HL-60 (cell line): ENCODE measurements around the gene EFNA5.

ENCODE experiments used
- DNase-seq, 2 experiments: peaks; one replicate each; pipeline ENCODE4 v3.0.0-alpha.2; 2010 to 2020; ENCODE audit warnings: low read depth in 1 of 2, low spot score in 1 of 2
- H3K27ac ChIP-seq: fragments of 250-450 bp; sonication (Bioruptor Pico); replicated peaks from 2 replicates; pipeline ENCODE4 v1.5.1; 2020; ENCODE audit warnings: mild to moderate bottlenecking, moderate library complexity
- H3K27me3 ChIP-seq: fragments of 250-450 bp; sonication (Bioruptor Pico); 2 replicates; pipeline ENCODE4 v1.5.1; 2021; ENCODE audit warnings: mild to moderate bottlenecking, moderate library complexity; ENCODE audit not compliant: insufficient read depth, poor library complexity, severe bottlenecking
- H3K4me3 ChIP-seq: replicated peaks from 2 replicates; pipeline ENCODE4 v1.5.1; 2011; ENCODE audit warnings: mild to moderate bottlenecking, control low read depth, low read length; ENCODE audit not compliant: insufficient read depth
- GABPA ChIP-seq: IDR thresholded peaks from 2 replicates; pipeline ENCODE4 v1.6.1; 2012; ENCODE audit warnings: low read depth
- POLR2AphosphoS5 ChIP-seq: IDR thresholded peaks from 2 replicates; pipeline ENCODE4 v1.6.1; 2012; ENCODE audit warnings: low read depth
- SPI1 ChIP-seq: IDR thresholded peaks from 2 replicates; pipeline ENCODE4 v1.6.1; 2012; ENCODE audit warnings: low read depth, mild to moderate bottlenecking, borderline replicate concordance
- TF ChIP-seq, protein P1 (sequence below): IDR thresholded peaks from 2 replicates; pipeline ENCODE4 v1.6.1; 2012; ENCODE audit warnings: low read depth; ENCODE audit not compliant: insufficient replicate concordance
- TF ChIP-seq, protein P2 (sequence below): IDR thresholded peaks from one replicate; pipeline ENCODE4 v1.5.1; 2011; ENCODE audit warnings: low read length, control low read depth, inconsistent platforms; ENCODE audit not compliant: insufficient read depth

EFNA5 gene

DNA sequence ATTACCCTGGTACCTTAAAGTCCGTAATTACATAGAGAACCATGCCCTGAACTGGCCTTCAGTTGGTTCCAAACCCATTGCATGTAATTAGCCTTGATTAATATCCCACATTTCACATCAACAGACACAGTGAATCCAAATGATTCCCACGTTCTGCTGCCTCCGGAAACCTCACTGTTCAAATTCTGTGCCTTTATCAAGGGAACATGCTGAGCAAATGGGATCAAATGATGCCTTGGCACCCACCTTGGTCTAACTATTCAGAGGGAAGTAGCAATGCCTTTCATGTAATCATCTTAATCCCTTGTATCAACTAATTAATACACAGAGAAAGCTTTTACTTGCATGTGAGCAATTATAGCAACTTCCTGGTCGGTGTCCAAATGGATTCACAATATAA is 100.6 kb downstream of the EFNA5 start:
- Histone ChIP-seq H3K27me3 (no peaks in the 10 kb centered on the region), H3K27ac (no peak overlapping the region), H3K4me3 (no peak overlapping the region)
- DNase-seq, result no peak
- TF ChIP-seq GABPA, result no peak
- TF ChIP-seq SPI1, result no peak
- no peak for TF ChIP-seq POLR2AphosphoS5
- TF ChIP-seq, protein P1, sequence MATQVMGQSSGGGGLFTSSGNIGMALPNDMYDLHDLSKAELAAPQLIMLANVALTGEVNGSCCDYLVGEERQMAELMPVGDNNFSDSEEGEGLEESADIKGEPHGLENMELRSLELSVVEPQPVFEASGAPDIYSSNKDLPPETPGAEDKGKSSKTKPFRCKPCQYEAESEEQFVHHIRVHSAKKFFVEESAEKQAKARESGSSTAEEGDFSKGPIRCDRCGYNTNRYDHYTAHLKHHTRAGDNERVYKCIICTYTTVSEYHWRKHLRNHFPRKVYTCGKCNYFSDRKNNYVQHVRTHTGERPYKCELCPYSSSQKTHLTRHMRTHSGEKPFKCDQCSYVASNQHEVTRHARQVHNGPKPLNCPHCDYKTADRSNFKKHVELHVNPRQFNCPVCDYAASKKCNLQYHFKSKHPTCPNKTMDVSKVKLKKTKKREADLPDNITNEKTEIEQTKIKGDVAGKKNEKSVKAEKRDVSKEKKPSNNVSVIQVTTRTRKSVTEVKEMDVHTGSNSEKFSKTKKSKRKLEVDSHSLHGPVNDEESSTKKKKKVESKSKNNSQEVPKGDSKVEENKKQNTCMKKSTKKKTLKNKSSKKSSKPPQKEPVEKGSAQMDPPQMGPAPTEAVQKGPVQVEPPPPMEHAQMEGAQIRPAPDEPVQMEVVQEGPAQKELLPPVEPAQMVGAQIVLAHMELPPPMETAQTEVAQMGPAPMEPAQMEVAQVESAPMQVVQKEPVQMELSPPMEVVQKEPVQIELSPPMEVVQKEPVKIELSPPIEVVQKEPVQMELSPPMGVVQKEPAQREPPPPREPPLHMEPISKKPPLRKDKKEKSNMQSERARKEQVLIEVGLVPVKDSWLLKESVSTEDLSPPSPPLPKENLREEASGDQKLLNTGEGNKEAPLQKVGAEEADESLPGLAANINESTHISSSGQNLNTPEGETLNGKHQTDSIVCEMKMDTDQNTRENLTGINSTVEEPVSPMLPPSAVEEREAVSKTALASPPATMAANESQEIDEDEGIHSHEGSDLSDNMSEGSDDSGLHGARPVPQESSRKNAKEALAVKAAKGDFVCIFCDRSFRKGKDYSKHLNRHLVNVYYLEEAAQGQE, result no peak

DNA sequence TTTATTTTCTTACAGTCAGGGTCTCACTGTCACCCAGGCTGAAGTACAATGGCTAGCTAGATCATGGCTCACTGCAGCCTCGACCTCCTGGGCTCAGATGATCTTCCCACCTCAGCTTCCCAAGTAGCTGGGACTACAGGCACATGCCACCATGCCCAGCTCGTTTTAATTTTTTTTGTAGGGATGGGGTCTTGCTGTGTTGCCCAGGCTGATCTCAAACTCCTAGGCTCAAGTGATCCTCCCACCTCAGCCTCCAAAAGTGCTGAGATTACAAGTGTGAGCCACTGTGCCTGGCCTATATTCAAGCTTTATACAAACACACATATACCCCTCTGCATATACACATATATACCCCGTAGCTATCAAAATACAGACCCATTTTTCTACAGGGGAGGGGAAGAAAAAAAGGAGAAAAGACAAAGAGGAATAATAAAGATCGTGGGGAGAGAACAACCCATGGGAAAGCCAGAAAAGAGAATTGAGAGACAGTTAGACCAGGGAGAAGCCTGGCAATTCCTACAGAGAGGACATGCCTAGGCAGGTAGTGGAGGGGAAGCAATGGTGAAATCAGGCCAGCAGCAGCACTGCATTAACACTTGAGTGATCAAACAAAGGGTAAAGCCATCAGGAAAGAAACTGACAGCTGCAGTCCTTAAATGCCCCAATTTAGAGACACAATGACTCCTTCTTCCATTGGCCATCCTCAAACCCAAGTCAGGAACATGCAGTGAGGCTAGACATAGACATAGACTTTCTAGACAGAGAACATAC is 102.7 kb downstream of the EFNA5 start:
- Histone ChIP-seq H3K27ac (no peak overlapping the region), H3K4me3 (no peak overlapping the region)
- DNase-seq, result no peak

DNA sequence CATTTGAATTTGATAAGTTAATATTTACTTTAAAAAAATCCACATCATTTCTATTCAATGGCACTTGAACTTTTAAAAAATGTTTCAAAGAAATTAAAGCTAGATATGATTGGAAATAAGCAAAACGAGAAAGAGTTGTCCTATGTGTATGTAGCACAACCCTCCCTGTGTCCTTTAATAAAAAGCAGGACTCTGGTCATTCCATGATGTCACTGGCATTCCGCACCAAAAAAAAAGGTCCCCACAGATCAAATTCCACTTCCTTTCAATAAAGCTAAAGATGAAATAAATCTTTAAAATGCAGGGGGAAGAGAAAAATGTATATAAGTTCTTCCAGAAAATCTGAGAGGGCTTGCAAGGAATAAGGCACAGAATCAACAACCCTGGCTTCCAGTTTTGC is 103.8 kb downstream of the EFNA5 start:
- no peak for DNase-seq
- Histone ChIP-seq H3K4me3 (no peak overlapping the region), H3K27ac (no peak overlapping the region), H3K27me3 (no peaks in the 10 kb centered on the region)
- no peak for TF ChIP-seq POLR2AphosphoS5

More for the DNA sequence above, 102.7 kb downstream of the EFNA5 start:
- TF ChIP-seq POLR2AphosphoS5 (no peak), SPI1 (no peak), GABPA (no peak)
- TF ChIP-seq, protein P1, result no peak
- TF ChIP-seq, protein P2, sequence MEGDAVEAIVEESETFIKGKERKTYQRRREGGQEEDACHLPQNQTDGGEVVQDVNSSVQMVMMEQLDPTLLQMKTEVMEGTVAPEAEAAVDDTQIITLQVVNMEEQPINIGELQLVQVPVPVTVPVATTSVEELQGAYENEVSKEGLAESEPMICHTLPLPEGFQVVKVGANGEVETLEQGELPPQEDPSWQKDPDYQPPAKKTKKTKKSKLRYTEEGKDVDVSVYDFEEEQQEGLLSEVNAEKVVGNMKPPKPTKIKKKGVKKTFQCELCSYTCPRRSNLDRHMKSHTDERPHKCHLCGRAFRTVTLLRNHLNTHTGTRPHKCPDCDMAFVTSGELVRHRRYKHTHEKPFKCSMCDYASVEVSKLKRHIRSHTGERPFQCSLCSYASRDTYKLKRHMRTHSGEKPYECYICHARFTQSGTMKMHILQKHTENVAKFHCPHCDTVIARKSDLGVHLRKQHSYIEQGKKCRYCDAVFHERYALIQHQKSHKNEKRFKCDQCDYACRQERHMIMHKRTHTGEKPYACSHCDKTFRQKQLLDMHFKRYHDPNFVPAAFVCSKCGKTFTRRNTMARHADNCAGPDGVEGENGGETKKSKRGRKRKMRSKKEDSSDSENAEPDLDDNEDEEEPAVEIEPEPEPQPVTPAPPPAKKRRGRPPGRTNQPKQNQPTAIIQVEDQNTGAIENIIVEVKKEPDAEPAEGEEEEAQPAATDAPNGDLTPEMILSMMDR, result no peak
- H3K27me3 ChIP-seq, result no peaks in the 10 kb centered on the region

DNA sequence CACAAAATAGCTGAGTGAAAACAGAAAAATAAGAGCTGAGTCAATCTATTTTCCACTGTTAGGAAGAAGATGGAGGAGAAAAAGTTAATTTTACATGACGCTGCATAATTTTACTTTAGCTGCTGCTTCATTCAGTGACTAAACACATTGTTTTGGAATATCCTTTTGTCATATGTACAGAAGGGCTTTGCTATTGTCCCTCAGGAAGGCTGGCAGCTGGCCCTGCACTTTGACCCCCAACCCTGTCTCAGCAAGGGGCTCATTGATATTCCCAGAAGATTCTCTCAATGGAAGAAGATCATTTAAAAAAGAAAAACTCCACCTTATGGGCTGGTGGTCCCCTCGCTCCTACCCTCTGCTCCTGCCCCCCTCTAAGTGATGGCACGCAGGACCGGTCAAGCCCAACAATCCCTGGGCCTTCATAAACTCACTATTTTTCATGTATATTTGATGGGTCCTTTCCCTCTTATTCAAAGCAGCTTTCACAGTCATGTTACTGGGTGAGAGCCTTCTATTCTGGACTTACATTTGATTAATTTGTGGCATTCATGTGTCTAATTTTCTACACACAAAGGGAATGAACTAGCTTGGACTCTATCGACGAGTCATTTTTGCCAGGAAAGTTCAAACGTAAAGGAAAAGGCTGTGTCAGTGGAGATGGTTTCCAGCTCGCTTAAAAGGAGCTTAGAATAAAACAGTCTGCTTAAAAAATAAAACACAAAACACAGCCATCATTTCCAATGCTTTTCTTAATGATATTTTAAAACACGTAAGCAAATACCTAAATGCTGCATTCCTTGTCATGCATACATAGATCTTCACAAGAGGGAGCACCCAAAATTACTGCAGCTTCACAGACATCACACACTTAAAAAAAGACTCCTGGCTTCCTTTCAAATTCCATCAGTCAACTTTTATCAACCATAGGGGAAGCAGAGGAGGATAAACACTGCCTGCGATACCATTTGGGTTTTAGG is 104.7 kb downstream of the EFNA5 start:
- Histone ChIP-seq H3K27ac (no peak overlapping the region), H3K27me3 (no peaks in the 10 kb centered on the region), H3K4me3 (no peak overlapping the region)
- TF ChIP-seq POLR2AphosphoS5 (no peak), SPI1 (no peak), GABPA (no peak)
- TF ChIP-seq, protein P1, result no peak
- TF ChIP-seq, protein P2, result no peak
- DNase-seq, result no peak
